ENCODE results near the gene DSPP. TPM values are rescaled to one million over a fixed set of nuclear protein-coding genes. Genes with fewer than 3 reads are reported as not detected.

DSPP gene
- total RNA-seq, 1 donor from 2014 or later: not detected

- H3K4me3 ChIP-seq (ENCODE audit: low read depth, low read length): no peak overlapping the region
- TF ChIP-seq CTCF (conservative IDR thresholded peaks at IDR 0.05; ENCODE audit: low read depth, low read length): no peak
- DNase-seq (ENCODE audit: low read depth): no peak
These were observed 33.3 kb upstream of the DSPP start for GRCh38 chr4:87574996-87575395.

- TF ChIP-seq CTCF (conservative IDR thresholded peaks at IDR 0.05; ENCODE audit: low read depth, low read length): no peak
- no peak for DNase-seq (ENCODE audit: low read depth)
- H3K4me3 ChIP-seq (ENCODE audit: low read depth, low read length): no peak overlapping the region
These were observed 32.9 kb upstream of the DSPP start for GRCh38 chr4:87575408-87575807.

- no peak overlapping the region for H3K4me3 ChIP-seq (ENCODE audit: low read depth, low read length)
- TF ChIP-seq CTCF (conservative IDR thresholded peaks at IDR 0.05; ENCODE audit: low read depth, low read length): no peak
- no peak for DNase-seq (ENCODE audit: low read depth)
These were observed 32.3 kb upstream of the DSPP start for GRCh38 chr4:87575983-87576382.

- no peak for DNase-seq (ENCODE audit: low read depth)
- no peak overlapping the region for H3K4me3 ChIP-seq (ENCODE audit: low read depth, low read length)
- TF ChIP-seq CTCF (conservative IDR thresholded peaks at IDR 0.05; ENCODE audit: low read depth, low read length): no peak
These were observed 28.9 kb upstream of the DSPP start for GRCh38 chr4:87579478-87579877.

GRCh38 chr4:87580057-87580456, 28.3 kb upstream of the DSPP start:
- H3K4me3 ChIP-seq (ENCODE audit: low read depth, low read length): no peak overlapping the region
- DNase-seq (ENCODE audit: low read depth): no peak
- TF ChIP-seq CTCF (conservative IDR thresholded peaks at IDR 0.05; ENCODE audit: low read depth, low read length): no peak

GRCh38 chr4:87584222-87584908, 24.0 kb upstream of the DSPP start:
- no peak for DNase-seq (ENCODE audit: low read depth)
- no peak overlapping the region for H3K4me3 ChIP-seq (ENCODE audit: low read depth, low read length)
- no peak for TF ChIP-seq CTCF (conservative IDR thresholded peaks at IDR 0.05; ENCODE audit: low read depth, low read length)

- no peak overlapping the region for H3K4me3 ChIP-seq (ENCODE audit: low read depth, low read length)
- peak; percentile 96 for DNase-seq (ENCODE audit: low read depth)
- TF ChIP-seq CTCF (conservative IDR thresholded peaks at IDR 0.05; ENCODE audit: low read depth, low read length): no peak
These were observed 18.8 kb upstream of the DSPP start for GRCh38 chr4:87589531-87589930.

Measured in epithelial cell of proximal tubule (primary cell).